ENCODE results near the gene OR6K2. TPM values are rescaled to one million over a fixed set of nuclear protein-coding genes. Genes with fewer than 3 reads are reported as not detected.

The OR6K2 gene
- not detected in 2 replicates for total RNA-seq (2012; rRNA removed)
- polyA plus RNA-seq (2012; rRNA removed) = not detected in 2 replicates
- not detected in 2 replicates for polyA plus RNA-seq (2012; cell fraction: cytosol; rRNA removed)
- polyA plus RNA-seq (2012; cell fraction: nucleus; rRNA removed; ENCODE audit: low replicate concordance) = not detected in 2 replicates
- Bru-seq, nascent RNA = not detected
- BruChase-seq, experiment 1, labeled RNA remaining after a 6-hour chase = not detected
- BruChase-seq, experiment 2, labeled RNA remaining after a 2-hour chase = not detected
- long read RNA-seq = 0 reads

DNA sequence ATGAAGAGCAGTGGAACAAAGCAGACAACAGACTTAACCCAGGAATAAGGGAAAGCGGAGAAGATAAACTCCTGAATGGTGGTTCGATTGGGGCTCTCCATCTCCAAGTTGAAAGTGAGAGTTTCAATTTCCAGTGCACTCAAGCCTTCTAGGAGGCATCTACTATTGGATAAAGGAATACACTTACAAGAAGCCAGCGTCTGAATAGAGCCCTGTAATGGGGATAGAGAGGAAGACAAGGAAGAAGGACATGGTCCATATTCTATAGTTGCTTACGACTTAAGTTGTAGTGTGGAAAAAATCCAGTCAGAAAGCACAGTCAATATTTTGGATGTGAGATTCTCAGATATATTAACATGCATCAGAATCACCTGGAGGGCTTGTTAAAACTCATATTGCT is at the start of gene OR6K2:
Gene OR6K2 (minus strand): TSS at position 101 of the 400 bp plus-strand sequence. CDS start 0 bp downstream, at position 101.
- Histone ChIP-seq H4K8ac (ENCODE audit: low read depth in 2 of 2, low read length in 2 of 2) (no peak within 1 kb of the TSS), H2BK120ac (ENCODE audit: low read depth, low read length) (no peak within 1 kb of the TSS), H2BK5ac (ENCODE audit: low read depth, low read length, poor library complexity, severe bottlenecking) (no peak within 1 kb of the TSS), H3K27me3 (ENCODE audit: control insufficient read depth, insufficient read depth, low read length) (no peaks in the 10 kb centered on the region), H3K14ac (replicated peaks; ENCODE audit: low read depth, low read length) (no peak within 1 kb of the TSS), H4K91ac (ENCODE audit: insufficient read depth, low read depth, low read length) (no peak within 1 kb of the TSS), H3K18ac (ENCODE audit: low read depth, low read length) (no peak within 1 kb of the TSS), H2AK5ac (ENCODE audit: low read depth, low read length) (no peak within 1 kb of the TSS), H3K23ac (ENCODE audit: low read depth, low read length) (no peak within 1 kb of the TSS), H2AFZ (replicated peaks; ENCODE audit: low read length, poor library complexity) (no peak within 1 kb of the TSS), H3K56ac (ENCODE audit: extremely low read depth, insufficient read depth, low read length) (no peak within 1 kb of the TSS), H2AK9ac (replicated peaks; ENCODE audit: low read depth, low read length, poor library complexity) (no peak within 1 kb of the TSS), H3K4me1 (ENCODE audit: control insufficient read depth, insufficient read depth, low read length) (no peaks in the 10 kb centered on the region), H3K4ac (ENCODE audit: low read depth, low read length) (no peak within 1 kb of the TSS), H3K27ac (ENCODE audit: insufficient read depth, low read length) (no peak within 1 kb of the TSS), H3K36me3 (ENCODE audit: control insufficient read depth, insufficient read depth, low read length) (no peaks in the 10 kb centered on the region), H4K5ac (ENCODE audit: low read depth, low read length) (no peak within 1 kb of the TSS), H3K9me3 (ENCODE audit: control insufficient read depth, insufficient read depth, low read length) (no peaks in the 10 kb centered on the region), H3K4me2 (ENCODE audit: low read depth, low read length) (no peak within 1 kb of the TSS), H3K9me1 (ENCODE audit: insufficient read depth, low read length) (no peaks in the 10 kb centered on the region), H2BK15ac (ENCODE audit: low read depth, low read length) (no peak within 1 kb of the TSS), H2BK20ac (ENCODE audit: low read depth, low read length) (no peak within 1 kb of the TSS), H3K79me1 (ENCODE audit: low read depth in 1 of 2, low read length in 2 of 2) (no peaks in the 10 kb centered on the region), H3K4me3 (ENCODE audit: insufficient read depth, low read depth, low read length) (no peak within 1 kb of the TSS), H3K9ac (ENCODE audit: low read depth, low read length) (no peak within 1 kb of the TSS), H4K20me1 (ENCODE audit: insufficient read depth, low read length) (no peaks in the 10 kb centered on the region)
- ChIA-PET CTCF (no interaction called here), POLR2A (ENCODE audit: unreplicated experiment) (no interaction called here)
- TF ChIP-seq ELK1 (IDR thresholded peaks at IDR 0.05; ENCODE audit: borderline replicate concordance, low read depth, low read length) (no peak), BHLHE40 (IDR thresholded peaks at IDR 0.05; ENCODE audit: low read depth, low read length) (no peak), MXI1 (IDR thresholded peaks at IDR 0.05; ENCODE audit: borderline replicate concordance, low read depth, low read length) (no peak), USF2 (IDR thresholded peaks at IDR 0.05; ENCODE audit: low read depth, low read length) (no peak), MAFK (IDR thresholded peaks at IDR 0.05; ENCODE audit: low read depth, low read length) (no peak), RAD21 (IDR thresholded peaks at IDR 0.05; ENCODE audit: low read length) (no peak), POLR2A (IDR thresholded peaks at IDR 0.05; ENCODE audit: low read depth, low read length) (no peak), MAZ (IDR thresholded peaks at IDR 0.05; ENCODE audit: borderline replicate concordance, low read depth, low read length) (no peak), RCOR1 (IDR thresholded peaks at IDR 0.05; ENCODE audit: insufficient replicate concordance, low read length) (no peak), SMC3 (IDR thresholded peaks at IDR 0.05; ENCODE audit: low read depth, low read length) (no peak), FOS (IDR thresholded peaks at IDR 0.05; ENCODE audit: low read depth, low read length) (no peak), NFE2L2 (IDR thresholded peaks at IDR 0.05; ENCODE audit: low read depth, low read length) (no peak), CEBPB (IDR thresholded peaks at IDR 0.05; ENCODE audit: low read depth, low read length) (no peak), CHD1 (IDR thresholded peaks at IDR 0.05; ENCODE audit: low read depth, low read length) (no peak), RFX5 (IDR thresholded peaks at IDR 0.05; ENCODE audit: low read depth, low read length) (no peak)
- TF ChIP-seq, protein P1, sequence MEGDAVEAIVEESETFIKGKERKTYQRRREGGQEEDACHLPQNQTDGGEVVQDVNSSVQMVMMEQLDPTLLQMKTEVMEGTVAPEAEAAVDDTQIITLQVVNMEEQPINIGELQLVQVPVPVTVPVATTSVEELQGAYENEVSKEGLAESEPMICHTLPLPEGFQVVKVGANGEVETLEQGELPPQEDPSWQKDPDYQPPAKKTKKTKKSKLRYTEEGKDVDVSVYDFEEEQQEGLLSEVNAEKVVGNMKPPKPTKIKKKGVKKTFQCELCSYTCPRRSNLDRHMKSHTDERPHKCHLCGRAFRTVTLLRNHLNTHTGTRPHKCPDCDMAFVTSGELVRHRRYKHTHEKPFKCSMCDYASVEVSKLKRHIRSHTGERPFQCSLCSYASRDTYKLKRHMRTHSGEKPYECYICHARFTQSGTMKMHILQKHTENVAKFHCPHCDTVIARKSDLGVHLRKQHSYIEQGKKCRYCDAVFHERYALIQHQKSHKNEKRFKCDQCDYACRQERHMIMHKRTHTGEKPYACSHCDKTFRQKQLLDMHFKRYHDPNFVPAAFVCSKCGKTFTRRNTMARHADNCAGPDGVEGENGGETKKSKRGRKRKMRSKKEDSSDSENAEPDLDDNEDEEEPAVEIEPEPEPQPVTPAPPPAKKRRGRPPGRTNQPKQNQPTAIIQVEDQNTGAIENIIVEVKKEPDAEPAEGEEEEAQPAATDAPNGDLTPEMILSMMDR (conservative IDR thresholded peaks at IDR 0.05; ENCODE audit: low read depth, low read length) = no peak
- BruUV-seq (replicated peaks) = no TSS peak
- ATAC-seq (ENCODE audit: low read depth) (no peak), DNase-seq (no peak)
- WGBS, 2 experiments (ENCODE audit: extremely low coverage in 2 of 2, insufficient read length in 1 of 2) = no CpG with 5 or more reads among the region's 4 CpGs
- in situ Hi-C loops (cut with MboI; ENCODE audit: low sequenced_read_pairs) = no loop called here
- dilution Hi-C loops (cut with HindIII; ENCODE audit: low sequenced_read_pairs, unreplicated experiment) = no loop called here
- intact Hi-C loops (cut with micrococcal nuclease) = no loop called here

Data from IMR-90 (cell line).